ENCODE measurements around the gene VKORC1. TPM values are rescaled to one million over a fixed set of nuclear protein-coding genes. Genes with fewer than 3 reads are reported as not detected.
A peak's percentile ranks its signal among the peaks of the same experiment; 100 is the strongest.

Gene VKORC1
- total RNA-seq, 1 experiment from 2014 or later: 86.8 TPM

- H3K4me3 Mint-ChIP-seq (ENCODE audit: low read depth, unreplicated experiment): peak within 1 kb of the TSS; percentile 88
- DNase-seq: peak; percentile 99
- peaks cover 30% of the 10 kb centered on the region for H3K4me1 Mint-ChIP-seq (ENCODE audit: low read depth, unreplicated experiment)
- intact Hi-C loops (cut with micrococcal nuclease; ENCODE audit: unreplicated experiment): loop anchor here (1.0 to 2.0 kb wide), 2 partner anchors 17 to 43 kb away; partner anchors contain the start of genes PRSS8, ZNF646 and ZNF668
- peak within 1 kb of the TSS; percentile 87 for H3K27ac Mint-ChIP-seq (ENCODE audit: unreplicated experiment)
- H3K36me3 Mint-ChIP-seq (ENCODE audit: insufficient read depth, unreplicated experiment): peaks cover 96% of the 10 kb centered on the region
- H3K27me3 Mint-ChIP-seq (ENCODE audit: unreplicated experiment): no peaks in the 10 kb centered on the region
- CTCF ChIA-PET: interaction anchor here (0.6 to 2.1 kb wide), 15 partner anchors 12 to 334 kb away, joined by 3 to 30 read pairs (median 4); partner anchors contain the start of genes FUS, HSD3B7, PRSS8 and ZNF843
- TSS peak; percentile 69 for BruUV-seq (replicated peaks)
- no peak for TF ChIP-seq CTCF (IDR thresholded peaks at IDR 0.05; ENCODE audit: unreplicated experiment)
- no peaks in the 10 kb centered on the region for H3K9me3 Mint-ChIP-seq (ENCODE audit: low read depth, unreplicated experiment)
These were observed 23.0 kb upstream of the VKORC1 start, which contains the start of gene KAT8 for GRCh38 chr16:31117384-31118222. KAT8 (plus strand) TSS chr16:31117664; CDS start chr16:31117682, 18 bp downstream.

- CTCF ChIA-PET: interaction anchor here (0.9 to 2.4 kb wide), 3 partner anchors 15 to 28 kb away, joined by 3 to 13 read pairs (median 4); no protein-coding TSS in a partner anchor
- Mint-ChIP-seq H3K27me3 (ENCODE audit: unreplicated experiment) (no peaks in the 10 kb centered on the region), H3K4me1 (ENCODE audit: low read depth, unreplicated experiment) (peaks cover 46% of the 10 kb centered on the region), H3K27ac (ENCODE audit: unreplicated experiment) (peak overlapping the region; percentile 66), H3K4me3 (ENCODE audit: low read depth, unreplicated experiment) (peak overlapping the region; percentile 33), H3K36me3 (ENCODE audit: insufficient read depth, unreplicated experiment) (peaks cover 82% of the 10 kb centered on the region), H3K9me3 (ENCODE audit: low read depth, unreplicated experiment) (no peaks in the 10 kb centered on the region)
- DNase-seq: no peak
- intact Hi-C loops (cut with micrococcal nuclease; ENCODE audit: unreplicated experiment): no loop called here
- TF ChIP-seq CTCF (IDR thresholded peaks at IDR 0.05; ENCODE audit: unreplicated experiment): no peak
- no TSS peak for BruUV-seq (replicated peaks)
These were observed 19.9 kb upstream of the VKORC1 start for GRCh38 chr16:31114468-31114867.

- TF ChIP-seq CTCF (IDR thresholded peaks at IDR 0.05; ENCODE audit: unreplicated experiment): no peak
- CTCF ChIA-PET: interaction anchor here (0.8 to 2.4 kb wide), 6 partner anchors 13 to 44 kb away, joined by 3 to 13 read pairs (median 4); no protein-coding TSS in a partner anchor
- Mint-ChIP-seq H3K4me3 (ENCODE audit: low read depth, unreplicated experiment) (peak overlapping the region; percentile 33), H3K4me1 (ENCODE audit: low read depth, unreplicated experiment) (peaks cover 44% of the 10 kb centered on the region), H3K27me3 (ENCODE audit: unreplicated experiment) (no peaks in the 10 kb centered on the region), H3K36me3 (ENCODE audit: insufficient read depth, unreplicated experiment) (peaks cover 80% of the 10 kb centered on the region), H3K27ac (ENCODE audit: unreplicated experiment) (peak overlapping the region; percentile 66), H3K9me3 (ENCODE audit: low read depth, unreplicated experiment) (no peaks in the 10 kb centered on the region)
- DNase-seq: peak; percentile 40
- no TSS peak for BruUV-seq (replicated peaks)
- intact Hi-C loops (cut with micrococcal nuclease; ENCODE audit: unreplicated experiment): no loop called here
These were observed 18.8 kb upstream of the VKORC1 start for GRCh38 chr16:31113121-31114120.

- Mint-ChIP-seq H3K4me1 (ENCODE audit: low read depth, unreplicated experiment) (peaks cover 46% of the 10 kb centered on the region), H3K27ac (ENCODE audit: unreplicated experiment) (no peak overlapping the region), H3K27me3 (ENCODE audit: unreplicated experiment) (no peaks in the 10 kb centered on the region), H3K36me3 (ENCODE audit: insufficient read depth, unreplicated experiment) (peaks cover 80% of the 10 kb centered on the region), H3K9me3 (ENCODE audit: low read depth, unreplicated experiment) (no peaks in the 10 kb centered on the region), H3K4me3 (ENCODE audit: low read depth, unreplicated experiment) (no peak overlapping the region)
- no peak for TF ChIP-seq CTCF (IDR thresholded peaks at IDR 0.05; ENCODE audit: unreplicated experiment)
- no peak for DNase-seq
- CTCF ChIA-PET: interaction anchor here (1.2 kb wide), 1 partner anchor 45 kb away, joined by 3 read pairs; no protein-coding TSS in a partner anchor
- no TSS peak for BruUV-seq (replicated peaks)
- intact Hi-C loops (cut with micrococcal nuclease; ENCODE audit: unreplicated experiment): no loop called here
These were observed 18.1 kb upstream of the VKORC1 start for GRCh38 chr16:31112711-31113110.
